ENCODE results near the gene TCF15.

DNA sequence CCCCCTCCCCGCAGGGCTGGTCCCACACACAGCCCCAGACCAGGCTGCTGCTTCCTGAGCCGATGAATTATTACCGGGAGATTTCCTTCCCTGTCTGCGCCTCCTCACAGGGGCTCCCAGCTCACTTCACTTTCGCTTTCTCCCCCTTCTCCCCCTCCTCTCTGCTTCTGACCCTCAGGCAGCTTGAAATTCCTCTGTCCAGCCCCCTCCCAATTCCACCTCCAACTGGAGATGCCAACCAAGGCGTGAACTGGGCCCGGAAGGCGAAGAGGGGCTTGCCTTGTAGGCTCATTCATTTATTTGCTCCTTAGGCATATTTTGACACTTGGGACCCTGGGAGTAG is 1.7 kb upstream of the TCF15 start:
- TF ChIP-seq, protein P1, sequence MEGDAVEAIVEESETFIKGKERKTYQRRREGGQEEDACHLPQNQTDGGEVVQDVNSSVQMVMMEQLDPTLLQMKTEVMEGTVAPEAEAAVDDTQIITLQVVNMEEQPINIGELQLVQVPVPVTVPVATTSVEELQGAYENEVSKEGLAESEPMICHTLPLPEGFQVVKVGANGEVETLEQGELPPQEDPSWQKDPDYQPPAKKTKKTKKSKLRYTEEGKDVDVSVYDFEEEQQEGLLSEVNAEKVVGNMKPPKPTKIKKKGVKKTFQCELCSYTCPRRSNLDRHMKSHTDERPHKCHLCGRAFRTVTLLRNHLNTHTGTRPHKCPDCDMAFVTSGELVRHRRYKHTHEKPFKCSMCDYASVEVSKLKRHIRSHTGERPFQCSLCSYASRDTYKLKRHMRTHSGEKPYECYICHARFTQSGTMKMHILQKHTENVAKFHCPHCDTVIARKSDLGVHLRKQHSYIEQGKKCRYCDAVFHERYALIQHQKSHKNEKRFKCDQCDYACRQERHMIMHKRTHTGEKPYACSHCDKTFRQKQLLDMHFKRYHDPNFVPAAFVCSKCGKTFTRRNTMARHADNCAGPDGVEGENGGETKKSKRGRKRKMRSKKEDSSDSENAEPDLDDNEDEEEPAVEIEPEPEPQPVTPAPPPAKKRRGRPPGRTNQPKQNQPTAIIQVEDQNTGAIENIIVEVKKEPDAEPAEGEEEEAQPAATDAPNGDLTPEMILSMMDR (IDR thresholded peaks at IDR 0.05; ENCODE audit: low read length), result no peak
- TF ChIP-seq EZH2 (IDR thresholded peaks at IDR 0.05; ENCODE audit: borderline replicate concordance, low read length), result no peak

Measured in OCI-LY1 (cell line).